ENCODE data around the gene HOXA11. TPM values are rescaled to one million over a fixed set of nuclear protein-coding genes. Genes with fewer than 3 reads are reported as not detected.

Gene HOXA11
- total RNA-seq, 1 experiment from 2014 or later: not detected

GRCh38 chr7:27157702-27158431, 27.2 kb downstream of the HOXA11 start:
- no CpG with 5 or more reads among the region's 30 CpGs for WGBS (ENCODE audit: extremely low coverage, insufficient read length, low lambda C conversion rate)
- Histone ChIP-seq H3K14ac (ENCODE audit: insufficient read depth, low read length) (no peak overlapping the region), H2AK5ac (ENCODE audit: insufficient read length, low read length) (no peak overlapping the region), H3K23me2 (ENCODE audit: insufficient read length, low read depth, low read length, poor library complexity, severe bottlenecking) (no peaks in the 10 kb centered on the region), H3T11ph (ENCODE audit: low read length) (no peak overlapping the region), H3K9me3 (ENCODE audit: control insufficient read depth, low read depth, low read length) (no peaks in the 10 kb centered on the region), H3K4me1 (ENCODE audit: insufficient read depth, low read length) (no peaks in the 10 kb centered on the region), H3K23ac (ENCODE audit: insufficient read length, low read depth, low read length) (no peak overlapping the region), H4K5ac (ENCODE audit: insufficient read length, low read depth, low read length) (no peak overlapping the region), H2BK20ac (ENCODE audit: low read depth, low read length, poor library complexity, severe bottlenecking) (no peak overlapping the region), H3K27ac (ENCODE audit: insufficient read length, low read depth, low read length) (no peak overlapping the region), H3K4me2 (ENCODE audit: insufficient read depth, insufficient read length, low read length) (no peak overlapping the region), H3K79me2 (ENCODE audit: insufficient read depth, low read length) (no peaks in the 10 kb centered on the region), H3K27me3 (ENCODE audit: insufficient read depth, low read length) (peaks cover 97% of the 10 kb centered on the region), H2BK120ac (ENCODE audit: low read depth, low read length, poor library complexity, severe bottlenecking) (no peak overlapping the region), H4K91ac (ENCODE audit: insufficient read length, low read depth, low read length) (no peak overlapping the region), H2BK12ac (ENCODE audit: insufficient read length, low read depth, low read length) (no peak overlapping the region), H3K18ac (ENCODE audit: insufficient read length, low read depth, low read length) (no peak overlapping the region), H3K79me1 (ENCODE audit: insufficient read depth, low read depth, low read length, poor library complexity, severe bottlenecking) (no peaks in the 10 kb centered on the region), H3K9ac (ENCODE audit: extremely low read depth, insufficient read length, low read length) (no peak overlapping the region), H2BK15ac (ENCODE audit: low read depth, low read length) (no peak overlapping the region), H2BK5ac (ENCODE audit: insufficient read length, low read length) (no peak overlapping the region), H4K20me1 (ENCODE audit: control insufficient read depth, insufficient read depth, insufficient read length) (no peaks in the 10 kb centered on the region), H3K56ac (ENCODE audit: insufficient read length, low read depth, low read length) (no peak overlapping the region), H4K8ac (replicated peaks; ENCODE audit: insufficient read length, low read depth, low read length) (no peak overlapping the region), H2AFZ (ENCODE audit: low read length) (no peak overlapping the region), H3K4ac (ENCODE audit: low read depth, low read length) (no peak overlapping the region)
- Mint-ChIP-seq H3K27ac (no peak overlapping the region; a peak in 1 of 7 replicates), H3K36me3 (ENCODE audit: insufficient read depth in 1 of 3, low read depth in 3 of 3) (peaks cover 0 to 6% (median 0%) of the 10 kb centered on the region in 3 experiments; a peak in 3 of 7 replicates), H3K9me3 (peaks cover 13 to 24% of the 10 kb centered on the region in 2 experiments), H3K27me3 (ENCODE audit: low read depth) (peaks cover 98% of the 10 kb centered on the region), H3K4me3 (no peak overlapping the region), H3K4me1 (peaks cover 3 to 11% of the 10 kb centered on the region in 2 experiments; a peak in 3 of 4 replicates)
- no peak for TF ChIP-seq CTCF (conservative IDR thresholded peaks at IDR 0.05)
- peak; percentile 26 for DNase-seq

Measured in H9 (cell line).